Measurements from ENCODE around the gene MALRD1.

- TF ChIP-seq CTCF (conservative IDR thresholded peaks at IDR 0.05 in 1 of 2, IDR thresholded peaks at IDR 0.05 in 1 of 2; ENCODE audit: low read depth in 1 of 2, low read length in 2 of 2) (no peak), EZH2 (IDR thresholded peaks at IDR 0.05; ENCODE audit: low read length, missing control alignments) (no peak)
Observed at GRCh38 chr10:19252531-19252930, 203.9 kb downstream of the MALRD1 start.

Data from fibroblast of lung (primary cell).